HG03342 (cell line): Measurements from ENCODE around the gene RAPGEF2.

Experiments used
- ATAC-seq: cut with Tn5 transposase; IDR thresholded peaks from one replicate; pipeline ENCODE4 v1.9.1; 2021; ENCODE audit warnings: mild to moderate bottlenecking, moderate library complexity; ENCODE audit not compliant: unreplicated experiment

RAPGEF2 gene

GRCh38 chr4:159271856-159272255, 169.0 kb downstream of the RAPGEF2 start:
- no peak for ATAC-seq

GRCh38 chr4:159272273-159273140, 169.6 kb downstream of the RAPGEF2 start:
- no peak for ATAC-seq

GRCh38 chr4:159273141-159273438, 170.2 kb downstream of the RAPGEF2 start:
- no peak for ATAC-seq

GRCh38 chr4:159273841-159274240, 171.0 kb downstream of the RAPGEF2 start:
- no peak for ATAC-seq

GRCh38 chr4:159278399-159278798, 175.5 kb downstream of the RAPGEF2 start:
- no peak for ATAC-seq

- no peak for ATAC-seq
These were observed 176.2 kb downstream of the RAPGEF2 start for GRCh38 chr4:159279084-159279483.

- no peak for ATAC-seq
These were observed 177.7 kb downstream of the RAPGEF2 start for GRCh38 chr4:159280442-159281172.

- ATAC-seq: no peak
These were observed 178.9 kb downstream of the RAPGEF2 start for GRCh38 chr4:159281771-159282170.

- no peak for ATAC-seq
These were observed 179.4 kb downstream of the RAPGEF2 start for GRCh38 chr4:159282329-159282728.

GRCh38 chr4:159282944-159283343, 180.1 kb downstream of the RAPGEF2 start:
- ATAC-seq: no peak

GRCh38 chr4:159283696-159284095, 180.8 kb downstream of the RAPGEF2 start:
- ATAC-seq: no peak

GRCh38 chr4:159284113-159284512, 181.2 kb downstream of the RAPGEF2 start:
- no peak for ATAC-seq

- no peak for ATAC-seq
These were observed 181.9 kb downstream of the RAPGEF2 start for GRCh38 chr4:159284733-159285132.

- no peak for ATAC-seq
These were observed 184.9 kb downstream of the RAPGEF2 start for GRCh38 chr4:159287767-159288166.

- no peak for ATAC-seq
These were observed 186.8 kb downstream of the RAPGEF2 start for GRCh38 chr4:159289682-159290081.

- no peak for ATAC-seq
These were observed 187.6 kb downstream of the RAPGEF2 start for GRCh38 chr4:159290321-159291030.

GRCh38 chr4:159291176-159291575, 188.3 kb downstream of the RAPGEF2 start:
- ATAC-seq: no peak

- ATAC-seq: no peak
These were observed 189.4 kb downstream of the RAPGEF2 start for GRCh38 chr4:159292137-159292896.

- no peak for ATAC-seq
These were observed 191.1 kb downstream of the RAPGEF2 start for GRCh38 chr4:159293811-159294515.

- ATAC-seq: no peak
These were observed 193.2 kb downstream of the RAPGEF2 start for GRCh38 chr4:159296061-159296460.
